MCF 10A (cell line): ENCODE results near the gene MISP. TPM values are rescaled to one million over a fixed set of nuclear protein-coding genes. Genes with fewer than 3 reads are reported as not detected.

Experiments used
- BruUV-seq: library from RNA; stranded (reverse); fragments of 400-500 nt; replicated peaks from 2 replicates; lab custom pipeline; 2021; lab: Mats Ljungman, UMichigan
- CTCF ChIA-PET: fragments of 300-600 bp; sonication (Branson Sonifier 250); formaldehyde crosslinking; extraction: SDS; loops from one replicate; lab custom pipeline; 2021; ENCODE audit warnings: antibody characterized with exemption, inconsistent platforms; lab: Yijun Ruan, JAX
- POLR2A ChIA-PET: fragments of 300-600, 350-650 bp; sonication (Branson Sonifier 250); formaldehyde crosslinking; extraction: SDS; loops from one replicate; lab custom pipeline; 2020; ENCODE audit warnings: antibody characterized with exemption, inconsistent platforms; lab: Yijun Ruan, JAX
- DNase-seq: peaks from one replicate; pipeline ENCODE4 v3.0.0-alpha.2; 2018; ENCODE audit not compliant: unreplicated experiment
- H3K27ac Mint-ChIP-seq: one replicate; pipeline ENCODE4 v1.8.0; 2022; ENCODE audit warnings: mild to moderate bottlenecking, low read depth, mixed read lengths; ENCODE audit not compliant: unreplicated experiment
- H3K27me3 Mint-ChIP-seq: one replicate; pipeline ENCODE4 v1.8.0; 2022; ENCODE audit warnings: mixed read lengths; ENCODE audit not compliant: insufficient read depth, unreplicated experiment
- H3K36me3 Mint-ChIP-seq: one replicate; pipeline ENCODE4 v1.8.0; 2022; ENCODE audit warnings: mild to moderate bottlenecking, moderate library complexity, mixed read lengths; ENCODE audit not compliant: insufficient read depth, unreplicated experiment
- H3K4me1 Mint-ChIP-seq: one replicate; pipeline ENCODE4 v1.8.0; 2022; ENCODE audit warnings: mixed read lengths; ENCODE audit not compliant: insufficient read depth, unreplicated experiment
- H3K4me3 Mint-ChIP-seq: one replicate; pipeline ENCODE4 v1.8.0; 2022; ENCODE audit warnings: mild to moderate bottlenecking, moderate library complexity, mixed read lengths; ENCODE audit not compliant: unreplicated experiment
- H3K9me3 Mint-ChIP-seq: one replicate; pipeline ENCODE4 v1.8.0; 2022; ENCODE audit warnings: mixed read lengths; ENCODE audit not compliant: unreplicated experiment
- CTCF ChIP-seq: fragments of 200-600 bp; IDR thresholded peaks from one replicate; pipeline ENCODE4 v1.8.0; 2022; ENCODE audit warnings: antibody characterized with exemption, mild to moderate bottlenecking; ENCODE audit not compliant: unreplicated experiment
- intact Hi-C: fragments of 100-400 bp; cut with micrococcal nuclease; formaldehyde crosslinking; loops from 2 replicates; pipeline ENCODE4 v1.14.1; 2022
- total RNA-seq: library from RNA; stranded (reverse); gene quantifications from 2 replicates; pipeline ENCODE4 v1.2.3, GENCODE V29; 2022

MISP gene
- total RNA-seq, 1 experiment from 2014 or later, result 33.7 TPM

GRCh38 chr19:729965-730668 is 20.8 kb upstream of the MISP start:
- BruUV-seq, result no TSS peak
- Mint-ChIP-seq H3K9me3 (no peaks in the 10 kb centered on the region), H3K27me3 (no peaks in the 10 kb centered on the region), H3K4me1 (peaks cover 5% of the 10 kb centered on the region), H3K4me3 (no peak overlapping the region), H3K27ac (no peak overlapping the region), H3K36me3 (no peaks in the 10 kb centered on the region)
- ChIA-PET CTCF (interaction anchor here (0.6 to 0.7 kb wide), 2 partner anchors 90 to 102 kb away, joined by 3 read pairs; no protein-coding TSS in a partner anchor), POLR2A (no interaction called here)
- no peak for DNase-seq
- intact Hi-C loops, result loop anchor here (5.0 kb wide), 1 partner anchor 143 kb away; the partner anchor contains the start of gene HCN2
- TF ChIP-seq CTCF, result no peak

DNA sequence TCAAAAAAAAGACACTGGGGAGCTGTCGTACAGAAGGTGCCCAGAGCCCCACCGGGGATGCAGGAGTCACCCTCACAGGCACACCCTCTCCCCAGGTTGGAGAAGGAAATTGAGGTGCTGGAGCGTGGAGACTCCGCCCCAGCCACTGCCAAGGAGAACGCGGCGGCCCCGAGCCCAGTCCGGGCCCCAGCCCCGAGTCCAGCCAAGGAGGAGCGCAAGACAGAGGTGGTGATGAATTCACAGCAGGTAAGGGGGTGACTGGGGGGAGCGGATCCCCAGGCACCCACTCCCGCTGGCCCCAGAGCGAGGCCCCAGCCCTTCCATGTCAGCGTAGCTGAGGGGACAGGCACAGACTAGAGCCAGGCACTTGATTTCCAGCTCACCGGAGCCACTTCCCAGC is 19.9 kb upstream of the MISP start:
- POLR2A ChIA-PET, result no interaction called here
- H3K4me3 Mint-ChIP-seq, result no peak overlapping the region
- BruUV-seq, result no TSS peak
- DNase-seq, result no peak
- peaks cover 5% of the 10 kb centered on the region for H3K4me1 Mint-ChIP-seq
- intact Hi-C loops, result loop anchor here (5.0 kb wide), 1 partner anchor 144 kb away; the partner anchor contains the start of gene HCN2
- H3K36me3 Mint-ChIP-seq, result no peaks in the 10 kb centered on the region
- H3K27me3 Mint-ChIP-seq, result no peaks in the 10 kb centered on the region
- CTCF ChIA-PET, result interaction anchor here (0.6 to 0.7 kb wide), 3 partner anchors 91 to 251 kb away, joined by 3 to 7 read pairs (median 3); no protein-coding TSS in a partner anchor
- no peak overlapping the region for H3K27ac Mint-ChIP-seq
- no peak for TF ChIP-seq CTCF
- no peaks in the 10 kb centered on the region for H3K9me3 Mint-ChIP-seq

GRCh38 chr19:732148-733069 is 18.5 kb upstream of the MISP start:
- no peaks in the 10 kb centered on the region for H3K27me3 Mint-ChIP-seq
- ChIA-PET POLR2A (interaction anchor here (1.7 kb wide), 1 partner anchor 56 kb away, joined by 3 read pairs; the partner anchor contains the start of gene FSTL3), CTCF (interaction anchor here (0.6 to 1.1 kb wide), 2 partner anchors 64 to 65 kb away, joined by 3 read pairs; no protein-coding TSS in a partner anchor)
- BruUV-seq, result no TSS peak
- H3K9me3 Mint-ChIP-seq, result no peaks in the 10 kb centered on the region
- H3K4me1 Mint-ChIP-seq, result peaks cover 5% of the 10 kb centered on the region
- TF ChIP-seq CTCF, result no peak
- no peak for DNase-seq
- H3K27ac Mint-ChIP-seq, result no peak overlapping the region
- no peak overlapping the region for H3K4me3 Mint-ChIP-seq
- no peaks in the 10 kb centered on the region for H3K36me3 Mint-ChIP-seq
- intact Hi-C loops, result loop anchor here (5.0 kb wide), 1 partner anchor 145 kb away; the partner anchor contains the start of gene HCN2
